ENCODE measurements around the gene EFCAB5.
"Not testable (repeated sequence)": the region's sequence is repeated elsewhere in the genome, so short reads cannot be mapped to it uniquely, and the experiment has no call there.

The EFCAB5 gene

GRCh38 chr17:29972277-29972676 is 30.8 kb downstream of the EFCAB5 start:
- no peaks in the 10 kb centered on the region for H3K36me3 ChIP-seq (ENCODE audit: control insufficient read depth, insufficient read depth, low read length)
- H3K4me1 ChIP-seq (ENCODE audit: control insufficient read depth, insufficient read depth, low read length): no peaks in the 10 kb centered on the region
- H3K4me3 ChIP-seq (ENCODE audit: low read depth, low read length): no peak overlapping the region
- no peaks in the 10 kb centered on the region for H3K27me3 ChIP-seq (ENCODE audit: control insufficient read depth, insufficient read depth, low read length)
- no peak overlapping the region for H3K27ac ChIP-seq (ENCODE audit: low read depth, low read length)
- no peak overlapping the region for H3K9ac ChIP-seq (ENCODE audit: low read depth, low read length)
- H3K9me3 ChIP-seq (ENCODE audit: control insufficient read depth, insufficient read depth, low read length): no peaks in the 10 kb centered on the region

GRCh38 chr17:29973005-29973404 is 31.6 kb downstream of the EFCAB5 start:
- no peaks in the 10 kb centered on the region for H3K4me1 ChIP-seq (ENCODE audit: control insufficient read depth, insufficient read depth, low read length)
- H3K27me3 ChIP-seq (ENCODE audit: control insufficient read depth, insufficient read depth, low read length): no peaks in the 10 kb centered on the region
- no peaks in the 10 kb centered on the region for H3K36me3 ChIP-seq (ENCODE audit: control insufficient read depth, insufficient read depth, low read length)
- no peak overlapping the region for H3K27ac ChIP-seq (ENCODE audit: low read depth, low read length)
- no peaks in the 10 kb centered on the region for H3K9me3 ChIP-seq (ENCODE audit: control insufficient read depth, insufficient read depth, low read length)
- H3K9ac ChIP-seq (ENCODE audit: low read depth, low read length): no peak overlapping the region
- H3K4me3 ChIP-seq (ENCODE audit: low read depth, low read length): no peak overlapping the region

GRCh38 chr17:29977836-29978235 is 36.4 kb downstream of the EFCAB5 start:
- H3K4me1 ChIP-seq (ENCODE audit: control insufficient read depth, insufficient read depth, low read length): no peaks in the 10 kb centered on the region

GRCh38 chr17:29980261-29980660 is 38.8 kb downstream of the EFCAB5 start:
- H3K27me3 ChIP-seq (ENCODE audit: control insufficient read depth, insufficient read depth, low read length): no peaks in the 10 kb centered on the region
- H3K36me3 ChIP-seq (ENCODE audit: control insufficient read depth, insufficient read depth, low read length): no peaks in the 10 kb centered on the region
- no peaks in the 10 kb centered on the region for H3K4me1 ChIP-seq (ENCODE audit: control insufficient read depth, insufficient read depth, low read length)
- no peak overlapping the region for H3K4me3 ChIP-seq (ENCODE audit: low read depth, low read length)
- H3K9ac ChIP-seq (ENCODE audit: low read depth, low read length): no peak overlapping the region
- peaks cover 5% of the 10 kb centered on the region for H3K9me3 ChIP-seq (ENCODE audit: control insufficient read depth, insufficient read depth, low read length)
- no peak overlapping the region for H3K27ac ChIP-seq (ENCODE audit: low read depth, low read length)

More at GRCh38 chr17:29977836-29978235, 36.4 kb downstream of the EFCAB5 start:
- no peak overlapping the region for H3K9ac ChIP-seq (ENCODE audit: low read depth, low read length)
- no peaks in the 10 kb centered on the region for H3K9me3 ChIP-seq (ENCODE audit: control insufficient read depth, insufficient read depth, low read length)
- no peaks in the 10 kb centered on the region for H3K36me3 ChIP-seq (ENCODE audit: control insufficient read depth, insufficient read depth, low read length)
- H3K27me3 ChIP-seq (ENCODE audit: control insufficient read depth, insufficient read depth, low read length): no peaks in the 10 kb centered on the region
- H3K27ac ChIP-seq (ENCODE audit: low read depth, low read length): no peak overlapping the region
- H3K4me3 ChIP-seq (ENCODE audit: low read depth, low read length): no peak overlapping the region

GRCh38 chr17:29982991-29983653 is 41.7 kb downstream of the EFCAB5 start:
- no peak overlapping the region for H3K27ac ChIP-seq (ENCODE audit: low read depth, low read length)
- H3K4me3 ChIP-seq (ENCODE audit: low read depth, low read length): no peak overlapping the region
- no peaks in the 10 kb centered on the region for H3K27me3 ChIP-seq (ENCODE audit: control insufficient read depth, insufficient read depth, low read length)
- H3K4me1 ChIP-seq (ENCODE audit: control insufficient read depth, insufficient read depth, low read length): no peaks in the 10 kb centered on the region
- H3K36me3 ChIP-seq (ENCODE audit: control insufficient read depth, insufficient read depth, low read length): no peaks in the 10 kb centered on the region
- H3K9ac ChIP-seq (ENCODE audit: low read depth, low read length): no peak overlapping the region
- H3K9me3 ChIP-seq (ENCODE audit: control insufficient read depth, insufficient read depth, low read length): peaks cover 10% of the 10 kb centered on the region

- H3K9me3 ChIP-seq (ENCODE audit: control insufficient read depth, insufficient read depth, low read length): peaks cover 8% of the 10 kb centered on the region; the same call in 1 of the 2 replicates
- H3K9ac ChIP-seq (ENCODE audit: low read depth, low read length): no peak overlapping the region
- H3K36me3 ChIP-seq (ENCODE audit: control insufficient read depth, insufficient read depth, low read length): no peaks in the 10 kb centered on the region
- no peaks in the 10 kb centered on the region for H3K27me3 ChIP-seq (ENCODE audit: control insufficient read depth, insufficient read depth, low read length)
- H3K27ac ChIP-seq (ENCODE audit: low read depth, low read length): no peak overlapping the region
- H3K4me1 ChIP-seq (ENCODE audit: control insufficient read depth, insufficient read depth, low read length): no peaks in the 10 kb centered on the region
- H3K4me3 ChIP-seq (ENCODE audit: low read depth, low read length): no peak overlapping the region
Measured at GRCh38 chr17:29996458-29996857, 55.0 kb downstream of the EFCAB5 start.

- Histone ChIP-seq H3K27me3 (ENCODE audit: control insufficient read depth, insufficient read depth, low read length) (no peaks in the 10 kb centered on the region), H3K9me3 (ENCODE audit: control insufficient read depth, insufficient read depth, low read length) (no peaks in the 10 kb centered on the region; the same call in 1 of the 2 replicates), H3K9ac (ENCODE audit: low read depth, low read length) (no peak overlapping the region), H3K27ac (ENCODE audit: low read depth, low read length) (no peak overlapping the region), H3K4me3 (ENCODE audit: low read depth, low read length) (no peak overlapping the region), H3K36me3 (ENCODE audit: control insufficient read depth, insufficient read depth, low read length) (no peaks in the 10 kb centered on the region), H3K4me1 (ENCODE audit: control insufficient read depth, insufficient read depth, low read length) (no peaks in the 10 kb centered on the region)
Measured at GRCh38 chr17:30000001-30000754, 58.7 kb downstream of the EFCAB5 start.

GRCh38 chr17:30000755-30001257 is 59.4 kb downstream of the EFCAB5 start:
- Histone ChIP-seq H3K9ac (ENCODE audit: low read depth, low read length) (no peak overlapping the region), H3K36me3 (ENCODE audit: control insufficient read depth, insufficient read depth, low read length) (no peaks in the 10 kb centered on the region), H3K4me1 (ENCODE audit: control insufficient read depth, insufficient read depth, low read length) (no peaks in the 10 kb centered on the region), H3K27ac (ENCODE audit: low read depth, low read length) (no peak overlapping the region), H3K4me3 (ENCODE audit: low read depth, low read length) (no peak overlapping the region), H3K9me3 (ENCODE audit: control insufficient read depth, insufficient read depth, low read length) (no peaks in the 10 kb centered on the region; the same call in 1 of the 2 replicates), H3K27me3 (ENCODE audit: control insufficient read depth, insufficient read depth, low read length) (no peaks in the 10 kb centered on the region)

GRCh38 chr17:30002088-30002487 is 60.7 kb downstream of the EFCAB5 start:
- no peaks in the 10 kb centered on the region for H3K27me3 ChIP-seq (ENCODE audit: control insufficient read depth, insufficient read depth, low read length)
- H3K4me1 ChIP-seq (ENCODE audit: control insufficient read depth, insufficient read depth, low read length): no peaks in the 10 kb centered on the region
- H3K36me3 ChIP-seq (ENCODE audit: control insufficient read depth, insufficient read depth, low read length): no peaks in the 10 kb centered on the region
- H3K4me3 ChIP-seq (ENCODE audit: low read depth, low read length): no peak overlapping the region
- H3K9me3 ChIP-seq (ENCODE audit: control insufficient read depth, insufficient read depth, low read length): no peaks in the 10 kb centered on the region; the same call in 1 of the 2 replicates
- no peak overlapping the region for H3K27ac ChIP-seq (ENCODE audit: low read depth, low read length)
- no peak overlapping the region for H3K9ac ChIP-seq (ENCODE audit: low read depth, low read length)

- Histone ChIP-seq H3K4me1 (ENCODE audit: control insufficient read depth, insufficient read depth, low read length) (no peaks in the 10 kb centered on the region), H3K9me3 (ENCODE audit: control insufficient read depth, insufficient read depth, low read length) (no peaks in the 10 kb centered on the region; the same call in 1 of the 2 replicates), H3K4me3 (ENCODE audit: low read depth, low read length) (no peak overlapping the region), H3K9ac (ENCODE audit: low read depth, low read length) (no peak overlapping the region), H3K27ac (ENCODE audit: low read depth, low read length) (no peak overlapping the region), H3K36me3 (ENCODE audit: control insufficient read depth, insufficient read depth, low read length) (no peaks in the 10 kb centered on the region), H3K27me3 (ENCODE audit: control insufficient read depth, insufficient read depth, low read length) (no peaks in the 10 kb centered on the region)
Measured at GRCh38 chr17:30005709-30006320, 64.4 kb downstream of the EFCAB5 start.

- not testable (repeated sequence) for H3K4me1 ChIP-seq (ENCODE audit: control insufficient read depth, insufficient read depth, low read length); H3K27ac ChIP-seq (ENCODE audit: low read depth, low read length); H3K9ac ChIP-seq (ENCODE audit: low read depth, low read length); H3K27me3 ChIP-seq (ENCODE audit: control insufficient read depth, insufficient read depth, low read length); H3K36me3 ChIP-seq (ENCODE audit: control insufficient read depth, insufficient read depth, low read length); H3K9me3 ChIP-seq (ENCODE audit: control insufficient read depth, insufficient read depth, low read length); H3K4me3 ChIP-seq (ENCODE audit: low read depth, low read length)
Measured at GRCh38 chr17:30011934-30012333, 70.5 kb downstream of the EFCAB5 start.

Data from HUES48 (cell line).